A549 (cell line): ENCODE measurements around the gene BCL2L15.

Experiments used
- MYC ChIP-seq: IDR thresholded peaks from 2 replicates; pipeline ENCODE4 v1.6.1; 2012; ENCODE audit warnings: mild to moderate bottlenecking, inconsistent platforms, low read length, improper control_type of control experiment, borderline replicate concordance
- NR3C1 ChIP-seq: fragments of >200 bp; sonication (Bioruptor Twin); formaldehyde crosslinking; IDR thresholded peaks from 3 replicates; pipeline ENCODE4 v1.6.1; 2017
- SMC3 ChIP-seq: fragments of >200 bp; sonication (Bioruptor Twin); formaldehyde crosslinking; IDR thresholded peaks from 3 replicates; pipeline ENCODE4 v1.6.1; 2018; ENCODE audit warnings: inconsistent platforms
- ZFP36 ChIP-seq: fragments of 450-650 bp; IDR thresholded peaks from 2 replicates; pipeline ENCODE4 v1.6.1; 2014; ENCODE audit warnings: borderline replicate concordance; ENCODE audit not compliant: partially characterized antibody

- TF ChIP-seq NR3C1, result no peak
- no peak for TF ChIP-seq MYC
- no peak for TF ChIP-seq ZFP36
- no peak for TF ChIP-seq SMC3
Measured at GRCh38 chr1:113849072-113849471, 38.3 kb downstream of the BCL2L15 start.
